ENCODE results near the gene FREY1.

Gene FREY1

GRCh38 chr11:45913942-45914635 is 7.0 kb upstream of the FREY1 start:
- Histone ChIP-seq H3K27ac (ENCODE audit: insufficient read depth in 1 of 2, low read depth in 1 of 2, low read length in 2 of 2, poor library complexity in 1 of 2, severe bottlenecking in 2 of 2) (no peak overlapping the region), H3K4me3 (ENCODE audit: control insufficient read depth in 1 of 7, extremely low read depth in 1 of 7, insufficient read depth in 4 of 7, low read depth in 2 of 7, low read length in 6 of 7) (no peak overlapping the region), H3K36me3 (ENCODE audit: control insufficient read depth in 4 of 4, insufficient read depth in 4 of 4, low read length in 3 of 4) (peaks cover 0 to 62% (median 45%) of the 10 kb centered on the region in 4 experiments), H3K9me3 (ENCODE audit: control extremely low read depth in 1 of 5, control insufficient read depth in 4 of 5, insufficient read depth in 2 of 5, low read depth in 1 of 5, low read length in 4 of 5) (no peaks in the 10 kb centered on the region), H3K27me3 (replicated peaks in 2 of 5; ENCODE audit: control insufficient read depth in 4 of 5, insufficient read depth in 5 of 5, low read length in 4 of 5) (no peaks in the 10 kb centered on the region), H3K4me1 (ENCODE audit: control extremely low read depth in 1 of 4, control insufficient read depth in 4 of 4, insufficient read depth in 4 of 4, low read length in 3 of 4) (peaks cover 4 to 22% (median 20%) of the 10 kb centered on the region in 4 experiments)
- ChIA-PET CTCF (interaction anchor here (0.7 kb wide), 1 partner anchor 32 kb away, joined by 3 read pairs; no protein-coding TSS in a partner anchor), POLR2A (no interaction called here)
- no peak for DNase-seq
- 93% methylated on average over 21 of the region's 22 CpGs for WGBS (ENCODE audit: insufficient coverage)

DNA sequence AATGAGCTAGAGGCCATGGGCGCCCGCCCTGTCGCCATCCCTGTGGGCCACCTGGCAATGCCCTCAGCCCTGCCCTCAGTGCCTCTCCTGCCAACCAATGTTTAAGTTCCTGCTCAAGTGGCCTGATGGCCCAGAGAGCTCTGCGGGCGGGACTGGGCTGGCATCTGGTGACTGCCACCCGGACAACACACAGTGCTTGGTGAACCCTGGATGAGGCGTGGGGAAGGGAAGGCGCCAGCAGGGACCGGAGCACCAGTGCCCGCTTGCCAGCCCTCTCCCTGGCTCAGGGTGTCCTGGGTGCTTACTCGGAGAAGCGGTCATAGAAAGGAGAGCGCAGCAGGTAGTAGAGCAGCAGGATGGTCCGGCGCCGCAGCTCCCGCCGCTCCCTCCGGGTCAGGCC is 6.4 kb upstream of the FREY1 start:
- ChIA-PET CTCF (interaction anchor here (0.7 kb wide), 1 partner anchor 32 kb away, joined by 3 read pairs; no protein-coding TSS in a partner anchor), POLR2A (no interaction called here)
- Histone ChIP-seq H3K27ac (ENCODE audit: insufficient read depth in 1 of 2, low read depth in 1 of 2, low read length in 2 of 2, poor library complexity in 1 of 2, severe bottlenecking in 2 of 2) (no peak overlapping the region), H3K9me3 (ENCODE audit: control extremely low read depth in 1 of 5, control insufficient read depth in 4 of 5, insufficient read depth in 2 of 5, low read depth in 1 of 5, low read length in 4 of 5) (no peaks in the 10 kb centered on the region), H3K36me3 (ENCODE audit: control insufficient read depth in 4 of 4, insufficient read depth in 4 of 4, low read length in 3 of 4) (peaks cover 0 to 62% (median 46%) of the 10 kb centered on the region in 4 experiments), H3K27me3 (replicated peaks in 2 of 5; ENCODE audit: control insufficient read depth in 4 of 5, insufficient read depth in 5 of 5, low read length in 4 of 5) (no peaks in the 10 kb centered on the region), H3K4me3 (ENCODE audit: control insufficient read depth in 1 of 7, extremely low read depth in 1 of 7, insufficient read depth in 4 of 7, low read depth in 2 of 7, low read length in 6 of 7) (no peak overlapping the region), H3K4me1 (ENCODE audit: control extremely low read depth in 1 of 4, control insufficient read depth in 4 of 4, insufficient read depth in 4 of 4, low read length in 3 of 4) (peaks cover 4 to 17% (median 14%) of the 10 kb centered on the region in 4 experiments)
- WGBS (ENCODE audit: insufficient coverage), result 97% methylated on average over 18 of the region's 19 CpGs
- no peak for DNase-seq

DNA sequence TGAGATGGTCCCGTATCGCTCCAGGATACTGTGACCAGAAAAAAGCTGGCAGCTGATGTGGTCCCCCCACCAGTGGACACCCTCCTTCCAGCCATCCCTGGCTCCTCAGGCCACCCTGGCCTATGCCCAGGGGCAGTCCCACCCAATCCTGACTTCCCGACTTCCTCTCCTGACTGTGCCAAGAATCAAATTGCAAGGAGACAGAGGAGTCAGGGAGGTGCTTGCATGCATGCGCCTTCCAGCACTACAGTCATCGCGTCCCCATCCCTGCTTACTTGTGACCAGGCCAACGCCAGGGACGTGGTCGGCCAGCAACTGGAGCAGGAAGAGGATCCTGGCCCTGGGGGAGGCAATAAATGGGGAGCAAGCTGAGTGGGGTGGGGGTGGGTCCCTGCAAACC is 3.6 kb upstream of the FREY1 start:
- POLR2A ChIA-PET, result no interaction called here
- Histone ChIP-seq H3K27ac (ENCODE audit: insufficient read depth in 1 of 2, low read depth in 1 of 2, low read length in 2 of 2, poor library complexity in 1 of 2, severe bottlenecking in 2 of 2) (no peak overlapping the region), H3K9me3 (ENCODE audit: control extremely low read depth in 1 of 5, control insufficient read depth in 4 of 5, insufficient read depth in 2 of 5, low read depth in 1 of 5, low read length in 4 of 5) (no peaks in the 10 kb centered on the region), H3K27me3 (replicated peaks in 2 of 5; ENCODE audit: control insufficient read depth in 4 of 5, insufficient read depth in 5 of 5, low read length in 4 of 5) (no peaks in the 10 kb centered on the region), H3K4me1 (ENCODE audit: control extremely low read depth in 1 of 4, control insufficient read depth in 4 of 4, insufficient read depth in 4 of 4, low read length in 3 of 4) (peaks cover 0 to 8% (median 2%) of the 10 kb centered on the region in 4 experiments), H3K36me3 (ENCODE audit: control insufficient read depth in 4 of 4, insufficient read depth in 4 of 4, low read length in 3 of 4) (peaks cover 0 to 59% (median 43%) of the 10 kb centered on the region in 4 experiments), H3K4me3 (ENCODE audit: control insufficient read depth in 1 of 7, extremely low read depth in 1 of 7, insufficient read depth in 4 of 7, low read depth in 2 of 7, low read length in 6 of 7) (no peak overlapping the region)
- WGBS (ENCODE audit: insufficient coverage), result 97% methylated on average over 9 of the region's 9 CpGs
- DNase-seq, result no peak
- CTCF ChIA-PET, result no interaction called here

DNA sequence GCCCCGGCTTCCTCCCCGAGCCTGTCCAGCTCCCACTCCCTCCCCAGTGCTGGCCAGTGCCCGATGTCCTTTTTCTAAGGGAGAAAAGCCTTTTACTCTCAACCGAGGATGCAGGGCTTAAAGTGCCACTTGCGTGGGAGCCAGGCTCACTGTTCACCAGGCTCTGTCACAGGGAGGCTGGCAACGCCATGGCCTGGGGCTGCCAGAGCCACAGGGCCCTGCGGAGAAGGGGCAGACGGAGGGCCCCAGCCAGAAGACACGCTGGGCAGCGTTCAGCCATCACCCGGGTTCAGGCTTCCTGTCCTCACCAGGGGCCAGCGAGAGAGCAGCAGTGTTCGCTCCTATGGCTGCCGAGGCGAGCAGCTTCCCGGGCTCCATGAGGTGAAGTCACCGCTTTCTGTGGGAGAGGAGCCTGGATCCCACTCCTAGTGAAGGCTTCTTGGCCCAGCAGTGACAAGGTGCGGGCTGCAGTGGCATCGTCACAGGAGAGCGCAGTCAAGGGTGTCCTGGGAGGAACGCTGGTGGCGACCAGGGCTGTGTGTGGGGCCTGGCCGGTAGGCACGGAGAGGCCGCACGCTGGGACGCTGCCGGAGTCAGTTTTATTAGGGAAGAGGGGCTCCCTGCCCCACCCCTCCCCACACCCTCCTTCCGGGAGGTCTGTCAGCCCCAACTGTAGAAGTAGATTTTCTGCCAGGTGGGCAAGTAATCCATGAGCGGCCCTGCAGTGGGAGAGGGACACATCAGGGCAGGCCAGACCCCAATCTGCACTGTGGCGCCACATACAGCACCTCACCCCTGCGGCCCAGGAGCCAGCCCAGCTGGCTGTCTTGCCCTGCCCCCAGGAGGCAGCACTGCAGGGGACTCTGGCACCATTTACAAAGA is 2.8 kb upstream of the FREY1 start:
- no peak overlapping the region for H3K27ac ChIP-seq (ENCODE audit: insufficient read depth in 1 of 2, low read depth in 1 of 2, low read length in 2 of 2, poor library complexity in 1 of 2, severe bottlenecking in 2 of 2)
- no peaks in the 10 kb centered on the region for H3K27me3 ChIP-seq (replicated peaks in 2 of 5; ENCODE audit: control insufficient read depth in 4 of 5, insufficient read depth in 5 of 5, low read length in 4 of 5)
- H3K4me3 ChIP-seq (ENCODE audit: control insufficient read depth in 1 of 7, extremely low read depth in 1 of 7, insufficient read depth in 4 of 7, low read depth in 2 of 7, low read length in 6 of 7), result no peak overlapping the region
- H3K9me3 ChIP-seq (ENCODE audit: control extremely low read depth in 1 of 5, control insufficient read depth in 4 of 5, insufficient read depth in 2 of 5, low read depth in 1 of 5, low read length in 4 of 5), result no peaks in the 10 kb centered on the region
- WGBS (ENCODE audit: insufficient coverage), result 92% methylated on average over 32 of the region's 32 CpGs
- no peak for DNase-seq
- CTCF ChIA-PET, result interaction anchor here (1.0 kb wide), 1 partner anchor 12 kb away, joined by 3 read pairs; no protein-coding TSS in a partner anchor
- POLR2A ChIA-PET, result no interaction called here
- H3K4me1 ChIP-seq (ENCODE audit: control extremely low read depth in 1 of 4, control insufficient read depth in 4 of 4, insufficient read depth in 4 of 4, low read length in 3 of 4), result peaks cover 0 to 11% (median 2%) of the 10 kb centered on the region in 4 experiments
- peaks cover 0 to 51% (median 38%) of the 10 kb centered on the region in 4 experiments for H3K36me3 ChIP-seq (ENCODE audit: control insufficient read depth in 4 of 4, insufficient read depth in 4 of 4, low read length in 3 of 4)

GRCh38 chr11:45907911-45908370 is 870 bp upstream of the FREY1 start:
- 92% methylated on average over 8 of the region's 8 CpGs for WGBS (ENCODE audit: insufficient coverage)
- Histone ChIP-seq H3K36me3 (ENCODE audit: control insufficient read depth in 4 of 4, insufficient read depth in 4 of 4, low read length in 3 of 4) (peaks cover 0 to 32% (median 24%) of the 10 kb centered on the region in 4 experiments), H3K4me1 (ENCODE audit: control extremely low read depth in 1 of 4, control insufficient read depth in 4 of 4, insufficient read depth in 4 of 4, low read length in 3 of 4) (peaks cover 0 to 11% (median 2%) of the 10 kb centered on the region in 4 experiments), H3K27ac (ENCODE audit: insufficient read depth in 1 of 2, low read depth in 1 of 2, low read length in 2 of 2, poor library complexity in 1 of 2, severe bottlenecking in 2 of 2) (no peak overlapping the region), H3K9me3 (ENCODE audit: control extremely low read depth in 1 of 5, control insufficient read depth in 4 of 5, insufficient read depth in 2 of 5, low read depth in 1 of 5, low read length in 4 of 5) (no peaks in the 10 kb centered on the region), H3K4me3 (ENCODE audit: control insufficient read depth in 1 of 7, extremely low read depth in 1 of 7, insufficient read depth in 4 of 7, low read depth in 2 of 7, low read length in 6 of 7) (no peak overlapping the region), H3K27me3 (replicated peaks in 2 of 5; ENCODE audit: control insufficient read depth in 4 of 5, insufficient read depth in 5 of 5, low read length in 4 of 5) (no peaks in the 10 kb centered on the region)
- ChIA-PET CTCF (no interaction called here), POLR2A (no interaction called here)
- DNase-seq, result no peak

- CTCF ChIA-PET, result interaction anchor here (0.7 kb wide), 1 partner anchor 19 kb away, joined by 3 read pairs; no protein-coding TSS in a partner anchor
- Histone ChIP-seq H3K27ac (ENCODE audit: insufficient read depth in 1 of 2, low read depth in 1 of 2, low read length in 2 of 2, poor library complexity in 1 of 2, severe bottlenecking in 2 of 2) (no peak overlapping the region), H3K4me1 (ENCODE audit: control extremely low read depth in 1 of 4, control insufficient read depth in 4 of 4, insufficient read depth in 4 of 4, low read length in 3 of 4) (peaks cover 0 to 11% (median 2%) of the 10 kb centered on the region in 4 experiments), H3K4me3 (ENCODE audit: control insufficient read depth in 1 of 7, extremely low read depth in 1 of 7, insufficient read depth in 4 of 7, low read depth in 2 of 7, low read length in 6 of 7) (no peak overlapping the region), H3K27me3 (replicated peaks in 2 of 5; ENCODE audit: control insufficient read depth in 4 of 5, insufficient read depth in 5 of 5, low read length in 4 of 5) (peaks cover 0 to 12% (median 2%) of the 10 kb centered on the region in 5 experiments), H3K9me3 (ENCODE audit: control extremely low read depth in 1 of 5, control insufficient read depth in 4 of 5, insufficient read depth in 2 of 5, low read depth in 1 of 5, low read length in 4 of 5) (no peaks in the 10 kb centered on the region), H3K36me3 (ENCODE audit: control insufficient read depth in 4 of 4, insufficient read depth in 4 of 4, low read length in 3 of 4) (peaks cover 0 to 23% (median 16%) of the 10 kb centered on the region in 4 experiments)
- POLR2A ChIA-PET, result no interaction called here
- no peak for DNase-seq
- 59% methylated on average over 9 of the region's 19 CpGs for WGBS (ENCODE audit: insufficient coverage)
These were observed 882 bp downstream of the FREY1 start for GRCh38 chr11:45906096-45906682.

All from common myeloid progenitor, CD34-positive (primary cell).